ENCODE data around the gene MPI. TPM values are rescaled to one million over a fixed set of nuclear protein-coding genes. Genes with fewer than 3 reads are reported as not detected.

Gene MPI
- total RNA-seq, 1 experiment from 2014 or later = 30.8 TPM

DNA sequence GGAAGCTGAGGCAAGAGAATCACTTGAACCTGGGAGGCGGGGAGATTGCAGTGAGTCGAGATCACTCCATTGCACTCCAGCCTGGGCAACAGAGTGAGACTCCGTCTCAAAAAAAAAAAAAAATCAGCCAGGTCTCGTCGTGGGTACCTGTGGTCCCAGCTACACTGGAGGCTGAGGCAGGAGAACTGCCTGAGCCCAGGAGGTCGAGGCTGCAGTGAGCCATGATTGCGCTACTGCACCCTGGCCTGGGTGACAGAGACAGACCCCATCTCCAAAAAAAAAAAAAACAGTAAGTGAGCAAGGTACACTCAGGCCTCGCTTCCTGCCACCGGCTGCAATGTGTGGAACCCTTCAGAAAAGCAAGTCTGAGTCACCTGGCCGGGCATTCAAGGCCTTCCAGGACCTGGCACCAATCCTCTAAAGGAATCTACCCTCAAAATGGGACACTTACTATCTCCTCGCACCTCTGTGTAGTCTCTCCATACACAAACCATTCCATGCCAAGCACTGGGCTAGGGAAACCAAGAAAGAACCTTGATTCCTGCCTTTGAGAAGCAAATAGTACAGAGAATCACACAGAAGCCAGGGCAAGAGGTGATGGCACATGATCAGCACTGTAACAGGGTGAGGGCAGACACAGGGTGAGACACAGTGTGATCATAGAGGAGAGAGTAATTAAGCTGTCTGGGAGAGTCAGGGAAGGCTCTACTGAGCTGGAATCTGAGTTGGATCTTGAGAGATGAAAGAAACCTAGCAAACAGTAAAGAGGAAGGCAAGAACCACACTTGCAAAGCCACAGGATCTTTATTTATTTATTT, 26.4 kb upstream of the MPI start:
- TF ChIP-seq, protein P1, sequence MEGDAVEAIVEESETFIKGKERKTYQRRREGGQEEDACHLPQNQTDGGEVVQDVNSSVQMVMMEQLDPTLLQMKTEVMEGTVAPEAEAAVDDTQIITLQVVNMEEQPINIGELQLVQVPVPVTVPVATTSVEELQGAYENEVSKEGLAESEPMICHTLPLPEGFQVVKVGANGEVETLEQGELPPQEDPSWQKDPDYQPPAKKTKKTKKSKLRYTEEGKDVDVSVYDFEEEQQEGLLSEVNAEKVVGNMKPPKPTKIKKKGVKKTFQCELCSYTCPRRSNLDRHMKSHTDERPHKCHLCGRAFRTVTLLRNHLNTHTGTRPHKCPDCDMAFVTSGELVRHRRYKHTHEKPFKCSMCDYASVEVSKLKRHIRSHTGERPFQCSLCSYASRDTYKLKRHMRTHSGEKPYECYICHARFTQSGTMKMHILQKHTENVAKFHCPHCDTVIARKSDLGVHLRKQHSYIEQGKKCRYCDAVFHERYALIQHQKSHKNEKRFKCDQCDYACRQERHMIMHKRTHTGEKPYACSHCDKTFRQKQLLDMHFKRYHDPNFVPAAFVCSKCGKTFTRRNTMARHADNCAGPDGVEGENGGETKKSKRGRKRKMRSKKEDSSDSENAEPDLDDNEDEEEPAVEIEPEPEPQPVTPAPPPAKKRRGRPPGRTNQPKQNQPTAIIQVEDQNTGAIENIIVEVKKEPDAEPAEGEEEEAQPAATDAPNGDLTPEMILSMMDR (IDR thresholded peaks at IDR 0.05; ENCODE audit: unreplicated experiment) = no peak
- no peaks in the 10 kb centered on the region for H3K9me3 Mint-ChIP-seq (ENCODE audit: unreplicated experiment)
- ChIA-PET POLR2A (interaction anchor here (1.3 to 1.7 kb wide), 2 partner anchors 21 to 43 kb away, joined by 4 to 5 read pairs; partner anchors contain the start of gene FAM219B), CTCF (interaction anchor here (0.7 to 0.8 kb wide), 2 partner anchors 37 to 338 kb away, joined by 3 read pairs; partner anchors contain the start of gene C15orf39)
- no peaks in the 10 kb centered on the region for H3K27me3 Mint-ChIP-seq (ENCODE audit: insufficient read depth, unreplicated experiment)
- intact Hi-C loops (cut with micrococcal nuclease) = no loop called here
- H3K4me1 Mint-ChIP-seq (ENCODE audit: insufficient read depth, unreplicated experiment) = peaks cover 25% of the 10 kb centered on the region
- H3K27ac Mint-ChIP-seq (ENCODE audit: low read depth, unreplicated experiment) = peak overlapping the region; percentile 7
- peaks cover 14% of the 10 kb centered on the region for H3K36me3 Mint-ChIP-seq (ENCODE audit: insufficient read depth, unreplicated experiment)
- H3K4me3 Mint-ChIP-seq (ENCODE audit: unreplicated experiment) = no peak overlapping the region
- BruUV-seq (replicated peaks) = no TSS peak
- DNase-seq (ENCODE audit: unreplicated experiment) = peak; percentile 63

DNA sequence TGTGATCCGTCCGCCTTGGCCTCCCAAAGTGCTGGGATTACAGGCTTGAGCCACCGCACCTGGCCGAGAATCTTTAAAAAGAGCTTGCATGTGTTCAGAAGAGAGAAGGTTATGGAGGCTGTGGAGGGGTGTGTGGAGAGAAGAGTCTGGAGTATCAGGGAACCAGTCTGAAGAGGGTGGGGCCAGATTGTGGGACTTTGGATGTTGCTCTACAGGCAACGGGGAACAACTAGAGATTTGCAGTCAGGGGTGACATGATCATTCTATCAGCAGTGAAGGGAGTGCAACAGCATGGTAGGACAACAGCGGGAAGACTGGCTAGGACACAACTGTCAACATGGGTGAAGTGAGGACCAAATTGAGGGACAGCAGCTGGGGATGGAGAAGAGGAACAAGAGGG, 25.5 kb upstream of the MPI start:
- no TSS peak for BruUV-seq (replicated peaks)
- Mint-ChIP-seq H3K9me3 (ENCODE audit: unreplicated experiment) (no peaks in the 10 kb centered on the region), H3K36me3 (ENCODE audit: insufficient read depth, unreplicated experiment) (peaks cover 9% of the 10 kb centered on the region), H3K27me3 (ENCODE audit: insufficient read depth, unreplicated experiment) (no peaks in the 10 kb centered on the region), H3K27ac (ENCODE audit: low read depth, unreplicated experiment) (no peak overlapping the region), H3K4me3 (ENCODE audit: unreplicated experiment) (no peak overlapping the region), H3K4me1 (ENCODE audit: insufficient read depth, unreplicated experiment) (peaks cover 26% of the 10 kb centered on the region)
- ChIA-PET POLR2A (interaction anchor here (1.3 to 1.7 kb wide), 2 partner anchors 22 to 42 kb away, joined by 4 to 5 read pairs; partner anchors contain the start of gene FAM219B), CTCF (interaction anchor here (0.7 to 0.8 kb wide), 2 partner anchors 36 to 337 kb away, joined by 3 read pairs; partner anchors contain the start of gene C15orf39)
- intact Hi-C loops (cut with micrococcal nuclease) = no loop called here
- TF ChIP-seq, protein P1 (IDR thresholded peaks at IDR 0.05; ENCODE audit: unreplicated experiment) = no peak
- no peak for DNase-seq (ENCODE audit: unreplicated experiment)

DNA sequence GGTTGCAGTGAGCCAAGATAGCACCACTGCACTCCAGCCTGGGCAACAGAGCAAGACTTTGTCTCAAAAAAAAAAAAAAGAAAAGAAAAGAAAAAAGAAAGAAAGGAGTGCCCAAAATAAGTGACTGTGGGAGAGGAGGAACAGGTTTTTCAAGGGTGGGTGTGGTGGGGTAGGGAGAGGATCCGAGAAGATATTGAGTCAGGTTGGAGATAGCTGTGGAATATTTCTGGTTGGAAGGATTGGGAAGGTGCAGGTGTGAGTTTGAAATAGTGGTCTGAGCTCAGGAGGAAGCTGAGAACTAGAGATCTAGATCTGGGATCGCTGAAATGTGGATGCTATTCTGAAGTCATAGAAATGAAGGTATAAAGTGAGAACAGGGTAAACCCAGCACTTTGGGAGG, 24.5 kb upstream of the MPI start:
- Mint-ChIP-seq H3K9me3 (ENCODE audit: unreplicated experiment) (no peaks in the 10 kb centered on the region), H3K36me3 (ENCODE audit: insufficient read depth, unreplicated experiment) (peaks cover 6% of the 10 kb centered on the region), H3K27ac (ENCODE audit: low read depth, unreplicated experiment) (peak overlapping the region; percentile 74), H3K4me3 (ENCODE audit: unreplicated experiment) (no peak overlapping the region), H3K4me1 (ENCODE audit: insufficient read depth, unreplicated experiment) (peaks cover 37% of the 10 kb centered on the region), H3K27me3 (ENCODE audit: insufficient read depth, unreplicated experiment) (no peaks in the 10 kb centered on the region)
- no peak for DNase-seq (ENCODE audit: unreplicated experiment)
- TF ChIP-seq, protein P1 (IDR thresholded peaks at IDR 0.05; ENCODE audit: unreplicated experiment) = no peak
- no TSS peak for BruUV-seq (replicated peaks)
- POLR2A ChIA-PET = interaction anchor here (1.7 kb wide), 1 partner anchor 41 kb away, joined by 5 read pairs; the partner anchor contains the start of gene FAM219B
- CTCF ChIA-PET = interaction anchor here (0.6 to 1.1 kb wide), 2 partner anchors 37 to 83 kb away, joined by 3 read pairs; partner anchors contain the start of gene CSK
- intact Hi-C loops (cut with micrococcal nuclease) = no loop called here

DNA sequence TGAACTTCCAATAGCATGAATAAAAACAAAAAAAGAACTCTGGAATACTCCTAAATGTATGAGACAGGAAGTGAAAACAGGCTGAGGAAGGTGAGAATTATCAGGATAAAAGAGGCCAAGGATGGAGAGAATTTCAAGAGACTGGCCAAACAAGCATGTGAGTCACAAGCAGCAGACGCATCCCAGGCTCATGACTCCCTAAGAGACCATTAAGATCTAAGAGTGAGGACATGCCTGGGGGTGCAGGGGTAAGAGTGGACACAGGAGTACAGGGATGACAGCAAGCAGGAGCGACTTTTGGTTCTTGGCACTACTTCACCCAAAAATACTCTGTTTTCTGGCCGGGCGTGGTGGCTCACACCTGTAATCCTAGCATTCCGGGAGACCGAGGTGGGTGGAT, 23.8 kb upstream of the MPI start:
- Mint-ChIP-seq H3K4me3 (ENCODE audit: unreplicated experiment) (no peak overlapping the region), H3K4me1 (ENCODE audit: insufficient read depth, unreplicated experiment) (peaks cover 44% of the 10 kb centered on the region), H3K36me3 (ENCODE audit: insufficient read depth, unreplicated experiment) (peaks cover 4% of the 10 kb centered on the region), H3K27me3 (ENCODE audit: insufficient read depth, unreplicated experiment) (no peaks in the 10 kb centered on the region), H3K9me3 (ENCODE audit: unreplicated experiment) (no peaks in the 10 kb centered on the region), H3K27ac (ENCODE audit: low read depth, unreplicated experiment) (peak overlapping the region; percentile 74)
- DNase-seq (ENCODE audit: unreplicated experiment) = peak; percentile 63
- intact Hi-C loops (cut with micrococcal nuclease) = no loop called here
- ChIA-PET CTCF (interaction anchor here (0.7 kb wide), 3 partner anchors 72 to 120 kb away, joined by 3 to 6 read pairs (median 3); no protein-coding TSS in a partner anchor), POLR2A (interaction anchor here (0.6 to 1.3 kb wide), 3 partner anchors 40 to 588 kb away, joined by 3 read pairs; partner anchors contain the start of genes FAM219B and RPP25)
- TF ChIP-seq, protein P1 (IDR thresholded peaks at IDR 0.05; ENCODE audit: unreplicated experiment) = no peak
- BruUV-seq (replicated peaks) = no TSS peak
